22Rv1 (cell line): Measurements from ENCODE around the gene SLIT3.

Experiments
- ZFX ChIP-seq: fragments of 450-650 bp; IDR thresholded peaks from 2 replicates; pipeline ENCODE4 v1.6.1; 2017; ENCODE audit warnings: antibody characterized with exemption, borderline replicate concordance
- TF ChIP-seq, protein P1 (sequence below): fragments of 450-650 bp; IDR thresholded peaks from 2 replicates; pipeline ENCODE4 v1.5.1; 2017; ENCODE audit warnings: mild to moderate bottlenecking

DNA sequence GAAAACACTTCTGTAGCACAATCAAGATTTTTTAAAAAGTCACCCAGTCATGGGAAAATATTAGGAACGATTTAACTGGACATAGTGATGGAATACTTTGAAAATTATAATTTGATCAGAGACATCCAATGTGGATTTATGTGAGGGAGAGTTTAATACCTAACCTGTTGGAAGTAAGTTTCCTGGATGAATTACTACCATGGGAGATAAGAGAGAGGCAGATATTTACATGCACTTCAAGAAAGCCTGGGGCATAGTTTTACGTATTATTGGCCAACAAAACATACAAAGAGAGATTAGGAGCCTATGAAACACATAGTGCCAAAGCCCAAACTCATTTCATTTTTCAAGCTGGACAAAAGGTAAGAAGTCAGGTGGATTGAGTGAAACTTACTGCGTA lies 336.8 kb downstream of the SLIT3 start:
- TF ChIP-seq, protein P1, sequence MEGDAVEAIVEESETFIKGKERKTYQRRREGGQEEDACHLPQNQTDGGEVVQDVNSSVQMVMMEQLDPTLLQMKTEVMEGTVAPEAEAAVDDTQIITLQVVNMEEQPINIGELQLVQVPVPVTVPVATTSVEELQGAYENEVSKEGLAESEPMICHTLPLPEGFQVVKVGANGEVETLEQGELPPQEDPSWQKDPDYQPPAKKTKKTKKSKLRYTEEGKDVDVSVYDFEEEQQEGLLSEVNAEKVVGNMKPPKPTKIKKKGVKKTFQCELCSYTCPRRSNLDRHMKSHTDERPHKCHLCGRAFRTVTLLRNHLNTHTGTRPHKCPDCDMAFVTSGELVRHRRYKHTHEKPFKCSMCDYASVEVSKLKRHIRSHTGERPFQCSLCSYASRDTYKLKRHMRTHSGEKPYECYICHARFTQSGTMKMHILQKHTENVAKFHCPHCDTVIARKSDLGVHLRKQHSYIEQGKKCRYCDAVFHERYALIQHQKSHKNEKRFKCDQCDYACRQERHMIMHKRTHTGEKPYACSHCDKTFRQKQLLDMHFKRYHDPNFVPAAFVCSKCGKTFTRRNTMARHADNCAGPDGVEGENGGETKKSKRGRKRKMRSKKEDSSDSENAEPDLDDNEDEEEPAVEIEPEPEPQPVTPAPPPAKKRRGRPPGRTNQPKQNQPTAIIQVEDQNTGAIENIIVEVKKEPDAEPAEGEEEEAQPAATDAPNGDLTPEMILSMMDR = no peak
- no peak for TF ChIP-seq ZFX
